ENCODE measurements around the gene SLIT1. TPM values are rescaled to one million over a fixed set of nuclear protein-coding genes. Genes with fewer than 3 reads are reported as not detected.
"Not testable (repeated sequence)": the region's sequence is repeated elsewhere in the genome, so short reads cannot be mapped to it uniquely, and the experiment has no call there.

Gene SLIT1
- total RNA-seq, 1 donor from 2014 or later: 55.7 TPM

GRCh38 chr10:97034301-97034700 lies 151.5 kb downstream of the SLIT1 start:
- DNase-seq (ENCODE audit: extremely low spot score, unreplicated experiment): no peak
- peaks cover 12% of the 10 kb centered on the region for H3K4me1 Mint-ChIP-seq (ENCODE audit: unreplicated experiment)
- no peak overlapping the region for H3K27ac Mint-ChIP-seq
- peaks cover 16% of the 10 kb centered on the region for H3K27me3 Mint-ChIP-seq
- no peaks in the 10 kb centered on the region for H3K36me3 Mint-ChIP-seq
- TF ChIP-seq CTCF (conservative IDR thresholded peaks at IDR 0.05): no peak
- no peak overlapping the region for H3K4me3 Mint-ChIP-seq
- no peaks in the 10 kb centered on the region for H3K9me3 Mint-ChIP-seq

GRCh38 chr10:97033841-97034240 lies 151.9 kb downstream of the SLIT1 start:
- peaks cover 12% of the 10 kb centered on the region for H3K4me1 Mint-ChIP-seq (ENCODE audit: unreplicated experiment)

GRCh38 chr10:97032624-97033023 lies 153.1 kb downstream of the SLIT1 start:
- Mint-ChIP-seq H3K27me3 (peaks cover 19% of the 10 kb centered on the region), H3K4me1 (ENCODE audit: unreplicated experiment) (peaks cover 5% of the 10 kb centered on the region), H3K4me3 (no peak overlapping the region), H3K27ac (no peak overlapping the region), H3K9me3 (no peaks in the 10 kb centered on the region), H3K36me3 (no peaks in the 10 kb centered on the region)
- TF ChIP-seq CTCF (conservative IDR thresholded peaks at IDR 0.05): no peak
- DNase-seq (ENCODE audit: extremely low spot score, unreplicated experiment): no peak

More at GRCh38 chr10:97033841-97034240, 151.9 kb downstream of the SLIT1 start:
- not testable (repeated sequence) for DNase-seq (ENCODE audit: extremely low spot score, unreplicated experiment); H3K9me3 Mint-ChIP-seq; H3K4me3 Mint-ChIP-seq; H3K36me3 Mint-ChIP-seq; H3K27ac Mint-ChIP-seq
- peaks cover 19% of the 10 kb centered on the region for H3K27me3 Mint-ChIP-seq

- TF ChIP-seq CTCF (conservative IDR thresholded peaks at IDR 0.05): no peak
- no peaks in the 10 kb centered on the region for H3K9me3 Mint-ChIP-seq
- H3K4me1 Mint-ChIP-seq (ENCODE audit: unreplicated experiment): peaks cover 5% of the 10 kb centered on the region
- H3K27ac Mint-ChIP-seq: no peak overlapping the region
- H3K27me3 Mint-ChIP-seq: peaks cover 15% of the 10 kb centered on the region
- no peak for DNase-seq (ENCODE audit: extremely low spot score, unreplicated experiment)
- H3K36me3 Mint-ChIP-seq: no peaks in the 10 kb centered on the region
- H3K4me3 Mint-ChIP-seq: no peak overlapping the region
Measured at GRCh38 chr10:97031459-97031858, 154.3 kb downstream of the SLIT1 start.

- Mint-ChIP-seq H3K4me1 (ENCODE audit: unreplicated experiment) (peaks cover 2% of the 10 kb centered on the region), H3K9me3 (no peaks in the 10 kb centered on the region), H3K36me3 (no peaks in the 10 kb centered on the region), H3K27ac (no peak overlapping the region), H3K4me3 (no peak overlapping the region), H3K27me3 (peaks cover 12% of the 10 kb centered on the region)
- TF ChIP-seq CTCF (conservative IDR thresholded peaks at IDR 0.05): no peak
- DNase-seq (ENCODE audit: extremely low spot score, unreplicated experiment): no peak
Measured at GRCh38 chr10:97030894-97031293, 154.9 kb downstream of the SLIT1 start.

GRCh38 chr10:97029271-97029670 lies 156.5 kb downstream of the SLIT1 start:
- H3K27me3 Mint-ChIP-seq: peaks cover 3% of the 10 kb centered on the region
- no peak for DNase-seq (ENCODE audit: extremely low spot score, unreplicated experiment)
- H3K36me3 Mint-ChIP-seq: no peaks in the 10 kb centered on the region
- no peaks in the 10 kb centered on the region for H3K9me3 Mint-ChIP-seq
- no peak overlapping the region for H3K4me3 Mint-ChIP-seq
- no peak overlapping the region for H3K27ac Mint-ChIP-seq
- TF ChIP-seq CTCF (conservative IDR thresholded peaks at IDR 0.05): no peak
- peaks cover 9% of the 10 kb centered on the region for H3K4me1 Mint-ChIP-seq (ENCODE audit: unreplicated experiment)
